Measurements from ENCODE around the gene AGPAT2. TPM values are rescaled to one million over a fixed set of nuclear protein-coding genes. Genes with fewer than 3 reads are reported as not detected.

AGPAT2 gene
- polyA plus RNA-seq, 1 of the 3 experiments (the other 2 are of a cell fraction) = 46.8 TPM

GRCh38 chr9:136725612-136726011 is 38.4 kb upstream of the AGPAT2 start:
- no peak for DNase-seq
- Histone ChIP-seq H3K79me2 (ENCODE audit: insufficient read depth) (peaks cover 62% of the 10 kb centered on the region), H3K9me2 (no peaks in the 10 kb centered on the region), H3K36me3 (replicated peaks in 1 of 2; ENCODE audit: control insufficient read depth in 1 of 2, insufficient read depth in 2 of 2, low read length in 1 of 2) (peaks cover 25 to 36% of the 10 kb centered on the region in 2 experiments), H3K4me1 (ENCODE audit: control insufficient read depth in 1 of 2, insufficient read depth in 2 of 2, low read depth in 1 of 2, low read length in 1 of 2) (peaks cover 12 to 28% of the 10 kb centered on the region in 2 experiments; a peak in 2 of 4 replicates), H3K4me3 (ENCODE audit: low read depth in 2 of 2, low read length in 1 of 2) (0 out of 4 replicates have a peak overlapping the region, but pooled peaks of 1 of the 2 experiments have one; percentile 83), H3K4me2 (peak overlapping the region; percentile 84), H3K9ac (peak overlapping the region; percentile 95; the same call in 1 of the 2 replicates), H3K9me3 (no peaks in the 10 kb centered on the region), H4K20me1 (ENCODE audit: insufficient read depth) (peaks cover 69% of the 10 kb centered on the region), H3F3A (replicated peaks; ENCODE audit: insufficient read depth) (peaks cover 24% of the 10 kb centered on the region), H3K27me3 (ENCODE audit: insufficient read depth) (no peaks in the 10 kb centered on the region), H3K27ac (ENCODE audit: low read depth in 2 of 2, low read length in 1 of 2) (peak overlapping the region; percentile 49 to 58; a peak in 3 of 4 replicates), H2AFZ (ENCODE audit: low read depth) (no peak overlapping the region)
- POLR2A ChIA-PET = interaction anchor here (5.2 kb wide), 1 partner anchor 11 kb away, joined by 51 read pairs; no protein-coding TSS in a partner anchor
- no peak for TF ChIP-seq TEAD4 (IDR thresholded peaks at IDR 0.05; ENCODE audit: borderline replicate concordance, insufficient read depth)
- TF ChIP-seq TCF12 (IDR thresholded peaks at IDR 0.05) = 0 out of 2 replicates have a peak, but pooled peaks have one; percentile 14
- CTCF ChIA-PET = interaction anchor here (0.8 to 6.8 kb wide), 3 partner anchors 10 to 193 kb away, joined by 3 to 99 read pairs (median 44); partner anchors contain the start of gene DIPK1B
- 59% methylated on average over 10 of the region's 10 CpGs for WGBS (ENCODE audit: low lambda C conversion rate)

DNA sequence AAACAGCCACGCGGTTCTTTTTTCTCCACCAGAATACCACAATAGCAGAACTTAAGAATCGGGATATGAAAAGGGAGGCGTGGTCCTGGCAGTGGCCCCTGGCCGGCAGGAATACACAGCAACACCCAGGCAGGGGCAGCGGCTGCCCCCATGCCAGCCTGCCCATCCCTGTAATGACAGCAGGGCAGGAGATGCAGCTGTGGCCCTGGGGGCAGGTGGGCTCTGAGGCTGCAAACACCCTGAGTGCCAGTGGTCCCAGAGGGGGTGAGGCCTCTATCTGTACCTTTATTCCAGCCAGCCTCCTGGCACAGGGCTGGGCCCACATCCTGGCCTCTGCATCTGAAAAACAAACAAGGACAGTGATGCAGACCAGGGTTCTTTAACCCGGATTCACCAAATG is 37.5 kb upstream of the AGPAT2 start:
- Histone ChIP-seq H3K9me2 (no peaks in the 10 kb centered on the region), H3K9me3 (no peaks in the 10 kb centered on the region), H3F3A (replicated peaks; ENCODE audit: insufficient read depth) (peaks cover 24% of the 10 kb centered on the region), H3K9ac (no peak overlapping the region), H3K27me3 (ENCODE audit: insufficient read depth) (no peaks in the 10 kb centered on the region), H2AFZ (ENCODE audit: low read depth) (no peak overlapping the region), H3K27ac (ENCODE audit: low read depth in 2 of 2, low read length in 1 of 2) (no peak overlapping the region), H3K4me1 (ENCODE audit: control insufficient read depth in 1 of 2, insufficient read depth in 2 of 2, low read depth in 1 of 2, low read length in 1 of 2) (peaks cover 12 to 28% of the 10 kb centered on the region in 2 experiments; a peak in 2 of 4 replicates), H3K36me3 (replicated peaks in 1 of 2; ENCODE audit: control insufficient read depth in 1 of 2, insufficient read depth in 2 of 2, low read length in 1 of 2) (peaks cover 25 to 38% of the 10 kb centered on the region in 2 experiments), H3K4me2 (no peak overlapping the region; the same call in 1 of the 2 replicates), H3K79me2 (ENCODE audit: insufficient read depth) (peaks cover 54% of the 10 kb centered on the region), H3K4me3 (ENCODE audit: low read depth in 2 of 2, low read length in 1 of 2) (no peak overlapping the region), H4K20me1 (ENCODE audit: insufficient read depth) (peaks cover 70% of the 10 kb centered on the region)
- no peak for TF ChIP-seq SMC3 (IDR thresholded peaks at IDR 0.05; ENCODE audit: low read depth, low read length)
- no peak for TF ChIP-seq GABPA (IDR thresholded peaks at IDR 0.05; ENCODE audit: low read depth)
- no peak for TF ChIP-seq CHD2 (IDR thresholded peaks at IDR 0.05; ENCODE audit: low read length, partially characterized antibody)
- no peak for TF ChIP-seq GATA2 (CRISPR knock-in tag; IDR thresholded peaks at IDR 0.05)
- TF ChIP-seq RFX5 (IDR thresholded peaks at IDR 0.05; ENCODE audit: low read length) = no peak
- TF ChIP-seq USF1 (IDR thresholded peaks at IDR 0.05; ENCODE audit: borderline replicate concordance, low read depth) = no peak
- no peak for TF ChIP-seq FOXJ3 (CRISPR knock-in tag; IDR thresholded peaks at IDR 0.05)
- no peak for TF ChIP-seq POLR2AphosphoS5 (IDR thresholded peaks at IDR 0.05; ENCODE audit: low read depth, low read length)
- TF ChIP-seq SIN3A (IDR thresholded peaks at IDR 0.05; ENCODE audit: borderline replicate concordance, low read depth, low read length) = no peak
- TF ChIP-seq EZH2phosphoT487 (IDR thresholded peaks at IDR 0.05; ENCODE audit: borderline replicate concordance, low read depth) = no peak
- TF ChIP-seq ELF1 (IDR thresholded peaks at IDR 0.05) = no peak
- TF ChIP-seq NFIC (IDR thresholded peaks at IDR 0.05; ENCODE audit: borderline replicate concordance) = no peak
- TF ChIP-seq, protein P1, sequence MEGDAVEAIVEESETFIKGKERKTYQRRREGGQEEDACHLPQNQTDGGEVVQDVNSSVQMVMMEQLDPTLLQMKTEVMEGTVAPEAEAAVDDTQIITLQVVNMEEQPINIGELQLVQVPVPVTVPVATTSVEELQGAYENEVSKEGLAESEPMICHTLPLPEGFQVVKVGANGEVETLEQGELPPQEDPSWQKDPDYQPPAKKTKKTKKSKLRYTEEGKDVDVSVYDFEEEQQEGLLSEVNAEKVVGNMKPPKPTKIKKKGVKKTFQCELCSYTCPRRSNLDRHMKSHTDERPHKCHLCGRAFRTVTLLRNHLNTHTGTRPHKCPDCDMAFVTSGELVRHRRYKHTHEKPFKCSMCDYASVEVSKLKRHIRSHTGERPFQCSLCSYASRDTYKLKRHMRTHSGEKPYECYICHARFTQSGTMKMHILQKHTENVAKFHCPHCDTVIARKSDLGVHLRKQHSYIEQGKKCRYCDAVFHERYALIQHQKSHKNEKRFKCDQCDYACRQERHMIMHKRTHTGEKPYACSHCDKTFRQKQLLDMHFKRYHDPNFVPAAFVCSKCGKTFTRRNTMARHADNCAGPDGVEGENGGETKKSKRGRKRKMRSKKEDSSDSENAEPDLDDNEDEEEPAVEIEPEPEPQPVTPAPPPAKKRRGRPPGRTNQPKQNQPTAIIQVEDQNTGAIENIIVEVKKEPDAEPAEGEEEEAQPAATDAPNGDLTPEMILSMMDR (IDR thresholded peaks at IDR 0.05) = no peak
- WGBS (ENCODE audit: low lambda C conversion rate) = 93% methylated on average over 7 of the region's 7 CpGs
- ChIA-PET POLR2A (no interaction called here), CTCF (interaction anchor here (6.2 to 6.8 kb wide), 2 partner anchors 9 to 50 kb away, joined by 44 to 99 read pairs; partner anchors contain the start of gene DIPK1B)
- DNase-seq = no peak
